ENCODE measurements around the gene FEZF2. TPM values are rescaled to one million over a fixed set of nuclear protein-coding genes. Genes with fewer than 3 reads are reported as not detected.

FEZF2 gene
- total RNA-seq, 2 donors from 2014 or later, result not detected

- H3K27ac Mint-ChIP-seq, result no peak overlapping the region
- DNase-seq (no peak), ATAC-seq (no peak)
- H3K27me3 Mint-ChIP-seq, result no peaks in the 10 kb centered on the region
- H3K36me3 Mint-ChIP-seq (ENCODE audit: low read depth), result no peaks in the 10 kb centered on the region
- no peaks in the 10 kb centered on the region for H3K9me3 ChIP-seq (ENCODE audit: control insufficient read depth, low read length, poor library complexity, severe bottlenecking)
- H3K4me3 Mint-ChIP-seq, result no peak overlapping the region
- H3K4me1 Mint-ChIP-seq, result no peaks in the 10 kb centered on the region
Observed at GRCh38 chr3:62335196-62335595, 38.2 kb downstream of the FEZF2 start.

GRCh38 chr3:62332835-62333244 lies 40.5 kb downstream of the FEZF2 start:
- H3K4me1 Mint-ChIP-seq, result no peaks in the 10 kb centered on the region
- no peak for ATAC-seq
- DNase-seq, result no peak

GRCh38 chr3:62332017-62332416 lies 41.3 kb downstream of the FEZF2 start:
- H3K4me3 Mint-ChIP-seq, result no peak overlapping the region
- no peaks in the 10 kb centered on the region for H3K36me3 Mint-ChIP-seq (ENCODE audit: low read depth)
- H3K27me3 Mint-ChIP-seq, result no peaks in the 10 kb centered on the region
- ATAC-seq (no peak), DNase-seq (no peak)
- H3K4me1 Mint-ChIP-seq, result no peaks in the 10 kb centered on the region
- no peaks in the 10 kb centered on the region for H3K9me3 ChIP-seq (ENCODE audit: control insufficient read depth, low read length, poor library complexity, severe bottlenecking)
- H3K27ac Mint-ChIP-seq, result no peak overlapping the region

More at GRCh38 chr3:62332835-62333244, 40.5 kb downstream of the FEZF2 start:
- no peaks in the 10 kb centered on the region for H3K36me3 Mint-ChIP-seq (ENCODE audit: low read depth)
- H3K4me3 Mint-ChIP-seq, result no peak overlapping the region
- no peaks in the 10 kb centered on the region for H3K27me3 Mint-ChIP-seq
- no peak overlapping the region for H3K27ac Mint-ChIP-seq
- no peaks in the 10 kb centered on the region for H3K9me3 ChIP-seq (ENCODE audit: control insufficient read depth, low read length, poor library complexity, severe bottlenecking)

GRCh38 chr3:62329971-62330370 lies 43.4 kb downstream of the FEZF2 start:
- Mint-ChIP-seq H3K4me3 (no peak overlapping the region), H3K36me3 (ENCODE audit: low read depth) (no peaks in the 10 kb centered on the region), H3K4me1 (no peaks in the 10 kb centered on the region), H3K27ac (no peak overlapping the region), H3K27me3 (no peaks in the 10 kb centered on the region)
- ATAC-seq, result no peak
- DNase-seq, result no peak
- no peaks in the 10 kb centered on the region for H3K9me3 ChIP-seq (ENCODE audit: control insufficient read depth, low read length, poor library complexity, severe bottlenecking)

GRCh38 chr3:62325896-62326295 lies 47.5 kb downstream of the FEZF2 start:
- H3K27me3 Mint-ChIP-seq, result no peaks in the 10 kb centered on the region
- H3K4me1 Mint-ChIP-seq, result no peaks in the 10 kb centered on the region
- DNase-seq (no peak), ATAC-seq (no peak)
- H3K4me3 Mint-ChIP-seq, result no peak overlapping the region
- no peaks in the 10 kb centered on the region for H3K36me3 Mint-ChIP-seq (ENCODE audit: low read depth)
- no peaks in the 10 kb centered on the region for H3K9me3 ChIP-seq (ENCODE audit: control insufficient read depth, low read length, poor library complexity, severe bottlenecking)
- no peak overlapping the region for H3K27ac Mint-ChIP-seq

- Mint-ChIP-seq H3K36me3 (ENCODE audit: low read depth) (peaks cover 2% of the 10 kb centered on the region), H3K4me3 (no peak overlapping the region), H3K27ac (no peak overlapping the region), H3K27me3 (no peaks in the 10 kb centered on the region), H3K4me1 (peaks cover 4% of the 10 kb centered on the region)
- no peaks in the 10 kb centered on the region for H3K9me3 ChIP-seq (ENCODE audit: control insufficient read depth, low read length, poor library complexity, severe bottlenecking)
- no peak for ATAC-seq
- DNase-seq, result no peak
Observed at GRCh38 chr3:62323241-62323640, 50.1 kb downstream of the FEZF2 start.
